Measurements from ENCODE around the gene DENND5A.

- TF ChIP-seq GATA2 (IDR thresholded peaks at IDR 0.05; ENCODE audit: low read depth, low read length) = no peak
- no peak for TF ChIP-seq GATA3 (IDR thresholded peaks at IDR 0.05; ENCODE audit: low read depth, low read length)
Measured at GRCh38 chr11:9211322-9211721, 53.8 kb downstream of the DENND5A start.
